ENCODE results near the gene RPL37.
"Not testable (repeated sequence)": the region's sequence is repeated elsewhere in the genome, so short reads cannot be mapped to it uniquely, and the experiment has no call there.

Gene RPL37

GRCh38 chr5:40832345-40832744 is 2.7 kb downstream of the RPL37 start:
- Histone ChIP-seq H3K27ac (ENCODE audit: low read length) (no peak overlapping the region), H3K4me1 (ENCODE audit: control insufficient read depth in 1 of 2, insufficient read depth in 2 of 2, low read length in 2 of 2) (peaks cover 8 to 19% of the 10 kb centered on the region in 2 donors), H3K4me3 (ENCODE audit: low read depth in 1 of 2, low read length in 2 of 2) (peak overlapping the region in 1 of 2 donors; percentile 99), H3K27me3 (ENCODE audit: low read depth, low read length) (no peaks in the 10 kb centered on the region), H3K9me3 (ENCODE audit: control insufficient read depth in 1 of 2, low read length in 2 of 2) (no peaks in the 10 kb centered on the region), H3K36me3 (ENCODE audit: control insufficient read depth in 1 of 2, insufficient read depth in 2 of 2, low read length in 2 of 2) (peaks cover 55 to 66% of the 10 kb centered on the region in 2 donors)

DNA sequence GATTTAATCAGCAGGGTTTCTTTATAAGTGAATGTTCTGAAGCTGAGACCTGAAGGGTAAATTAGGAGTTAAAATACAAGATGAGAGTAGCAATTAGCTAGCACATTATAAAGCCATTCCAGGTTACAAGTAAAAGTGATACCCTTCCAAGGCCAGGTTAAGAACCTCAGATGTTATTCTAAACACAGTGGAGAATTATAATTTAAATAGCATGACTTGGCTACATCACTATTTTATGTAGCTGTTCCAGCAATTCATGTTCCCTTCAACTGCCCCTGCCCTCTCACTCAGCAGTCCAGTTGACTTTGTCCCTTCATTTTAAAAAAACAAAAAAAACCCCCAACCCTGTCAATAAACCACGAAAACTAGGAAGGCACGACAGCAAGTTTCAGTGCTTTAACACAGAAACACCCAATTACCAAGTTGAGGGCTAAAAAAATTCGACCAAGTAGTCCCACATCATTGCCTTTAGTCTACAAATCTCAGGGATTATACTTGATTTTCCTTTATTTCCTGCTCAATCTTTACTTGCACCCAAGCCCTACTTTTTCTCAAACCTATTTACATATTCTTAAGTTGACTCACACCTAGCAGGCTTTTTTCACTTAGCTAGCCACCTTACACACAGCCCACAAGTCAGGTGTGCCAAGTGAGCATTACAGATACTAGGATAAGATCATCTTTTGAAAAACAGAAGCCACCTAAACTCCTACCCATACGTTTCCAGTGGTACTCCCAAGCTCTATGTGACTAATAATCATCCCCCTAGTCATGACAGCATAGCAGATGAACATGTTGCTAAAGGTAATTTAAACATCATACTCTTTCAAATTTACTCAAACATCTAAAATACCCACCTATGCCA is 3.4 kb downstream of the RPL37 start:
- Histone ChIP-seq H3K27me3 (ENCODE audit: low read depth, low read length) (no peaks in the 10 kb centered on the region), H3K36me3 (ENCODE audit: control insufficient read depth in 1 of 2, insufficient read depth in 2 of 2, low read length in 2 of 2) (peaks cover 58 to 74% of the 10 kb centered on the region in 2 donors), H3K9me3 (ENCODE audit: control insufficient read depth in 1 of 2, low read length in 2 of 2) (no peaks in the 10 kb centered on the region), H3K4me3 (ENCODE audit: low read depth in 1 of 2, low read length in 2 of 2) (no peak overlapping the region), H3K27ac (ENCODE audit: low read length) (no peak overlapping the region), H3K4me1 (ENCODE audit: control insufficient read depth in 1 of 2, insufficient read depth in 2 of 2, low read length in 2 of 2) (peaks cover 8 to 19% of the 10 kb centered on the region in 2 donors)

DNA sequence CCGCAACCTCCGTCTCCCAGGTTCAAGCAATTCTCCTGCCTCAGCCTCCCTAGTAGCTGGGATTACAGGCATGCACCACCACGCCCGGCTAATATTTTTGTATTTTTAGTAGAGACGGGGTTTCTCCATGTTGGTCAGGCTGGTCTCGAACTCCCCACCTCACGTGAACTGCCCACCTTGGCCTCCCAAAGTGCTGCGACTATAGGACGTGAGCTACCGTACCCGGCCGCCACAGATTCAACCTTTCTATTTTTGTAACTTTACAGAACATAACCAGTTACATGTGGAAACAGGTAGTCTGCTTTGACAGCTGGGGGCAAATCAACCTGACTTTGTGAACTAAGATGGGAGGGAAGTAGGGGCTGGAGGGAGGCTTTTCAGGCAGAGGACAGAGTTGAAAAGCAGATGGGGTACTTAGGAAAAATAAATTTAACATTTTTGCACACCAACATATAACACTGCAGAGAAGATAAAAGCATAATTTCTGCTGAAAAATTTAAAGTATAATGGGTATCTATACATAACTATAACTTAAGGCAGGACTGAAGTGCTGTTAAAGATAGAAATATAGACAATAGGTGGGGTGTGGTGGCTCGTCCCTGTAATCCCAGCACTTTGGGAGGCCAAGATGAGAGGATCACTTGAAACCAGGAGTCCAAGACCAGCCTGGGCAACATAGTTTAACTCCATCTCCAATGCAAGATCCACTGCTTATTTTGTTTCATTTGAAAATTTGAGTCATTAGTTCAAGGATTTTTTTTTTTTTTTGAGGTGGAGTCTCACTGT is 5.1 kb downstream of the RPL37 start:
- no peak overlapping the region for H3K27ac ChIP-seq (ENCODE audit: low read length)
- peaks cover 8 to 19% of the 10 kb centered on the region in 2 donors for H3K4me1 ChIP-seq (ENCODE audit: control insufficient read depth in 1 of 2, insufficient read depth in 2 of 2, low read length in 2 of 2)
- H3K9me3 ChIP-seq (ENCODE audit: control insufficient read depth in 1 of 2, low read length in 2 of 2): no peaks in the 10 kb centered on the region
- H3K27me3 ChIP-seq (ENCODE audit: low read depth, low read length): no peaks in the 10 kb centered on the region
- peaks cover 62 to 76% of the 10 kb centered on the region in 2 donors for H3K36me3 ChIP-seq (ENCODE audit: control insufficient read depth in 1 of 2, insufficient read depth in 2 of 2, low read length in 2 of 2)
- H3K4me3 ChIP-seq (ENCODE audit: low read depth in 1 of 2, low read length in 2 of 2): no peak overlapping the region

GRCh38 chr5:40828690-40829661 is 6.0 kb downstream of the RPL37 start:
- Histone ChIP-seq H3K9me3 (ENCODE audit: control insufficient read depth in 1 of 2, low read length in 2 of 2) (no peaks in the 10 kb centered on the region), H3K36me3 (ENCODE audit: control insufficient read depth in 1 of 2, insufficient read depth in 2 of 2, low read length in 2 of 2) (peaks cover 62 to 75% of the 10 kb centered on the region in 2 donors), H3K27me3 (ENCODE audit: low read depth, low read length) (no peaks in the 10 kb centered on the region), H3K4me1 (ENCODE audit: control insufficient read depth in 1 of 2, insufficient read depth in 2 of 2, low read length in 2 of 2) (peaks cover 8 to 13% of the 10 kb centered on the region in 2 donors), H3K27ac (ENCODE audit: low read length) (no peak overlapping the region), H3K4me3 (ENCODE audit: low read depth in 1 of 2, low read length in 2 of 2) (no peak overlapping the region)

DNA sequence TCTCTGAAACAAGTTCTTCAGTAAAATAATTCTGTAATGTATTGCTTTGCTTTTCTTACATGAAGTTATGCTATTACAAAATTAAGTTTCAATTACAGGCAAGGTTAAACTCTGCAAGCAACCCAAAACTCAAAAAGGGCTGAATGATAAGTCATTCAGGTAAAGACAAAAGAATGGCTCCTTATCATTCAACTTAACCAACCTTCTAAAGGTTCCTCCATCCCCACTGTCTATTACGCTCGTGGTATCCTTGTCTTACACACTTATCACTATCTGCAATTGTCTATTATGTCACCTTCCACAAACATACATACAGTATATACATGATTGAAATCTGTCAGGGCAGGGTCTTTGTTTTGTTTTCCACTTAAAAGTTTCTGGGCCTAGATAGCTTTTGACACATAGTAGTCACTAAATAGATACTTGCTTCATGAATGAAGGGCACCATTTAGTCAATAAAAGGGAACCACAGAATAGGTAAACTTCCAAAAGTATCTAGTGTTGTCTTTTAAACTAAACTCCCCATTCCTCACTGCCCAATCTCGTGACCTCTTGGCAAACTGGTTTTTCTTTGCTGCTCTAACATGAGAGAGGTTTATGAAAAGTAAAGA is 6.9 kb downstream of the RPL37 start:
- H3K36me3 ChIP-seq (ENCODE audit: control insufficient read depth in 1 of 2, insufficient read depth in 2 of 2, low read length in 2 of 2): peaks cover 56 to 66% of the 10 kb centered on the region in 2 donors
- H3K4me3 ChIP-seq (ENCODE audit: low read depth in 1 of 2, low read length in 2 of 2): no peak overlapping the region
- no peaks in the 10 kb centered on the region for H3K9me3 ChIP-seq (ENCODE audit: control insufficient read depth in 1 of 2, low read length in 2 of 2)

DNA sequence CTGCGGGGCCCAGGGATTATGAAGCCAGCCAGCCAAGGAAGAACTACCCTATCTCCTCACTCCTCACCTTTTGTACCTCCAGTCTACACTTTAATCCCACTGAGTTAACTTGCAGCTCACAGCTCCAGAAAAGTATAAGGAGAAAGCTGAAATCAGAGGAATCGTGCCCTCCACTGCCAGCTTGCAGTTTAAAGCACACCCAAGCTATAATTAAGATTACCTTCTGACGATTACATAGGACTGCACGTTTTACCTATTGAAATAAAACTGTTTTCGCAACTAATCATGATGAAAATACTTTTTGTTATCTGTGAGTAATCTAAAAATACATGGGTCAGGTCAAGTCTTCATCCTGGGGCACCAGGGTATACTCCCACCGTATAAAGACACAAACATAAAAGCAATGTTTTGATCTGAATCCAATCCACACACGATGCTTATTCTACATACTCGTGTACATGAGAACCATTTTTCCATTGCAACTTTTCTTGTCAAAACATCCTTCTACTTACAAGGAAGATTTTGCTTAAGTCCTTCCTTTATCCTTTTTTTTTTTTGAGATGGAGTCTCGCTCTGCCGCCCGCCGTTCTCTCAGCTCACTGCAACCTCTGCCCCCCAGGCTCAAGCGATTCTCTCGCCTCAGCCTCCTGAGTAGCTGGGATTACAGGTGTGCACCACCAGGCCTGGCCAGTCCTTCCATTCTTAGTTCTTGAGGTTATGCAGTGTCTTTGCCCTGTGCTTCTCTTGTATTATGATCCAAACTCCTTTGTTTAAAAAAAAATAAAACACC is 7.6 kb downstream of the RPL37 start:
- no peak overlapping the region for H3K4me3 ChIP-seq (ENCODE audit: low read depth in 1 of 2, low read length in 2 of 2)
- no peak overlapping the region for H3K27ac ChIP-seq (ENCODE audit: low read length)
- no peaks in the 10 kb centered on the region for H3K27me3 ChIP-seq (ENCODE audit: low read depth, low read length)
- no peaks in the 10 kb centered on the region for H3K4me1 ChIP-seq (ENCODE audit: control insufficient read depth in 1 of 2, insufficient read depth in 2 of 2, low read length in 2 of 2)
- peaks cover 48 to 59% of the 10 kb centered on the region in 2 donors for H3K36me3 ChIP-seq (ENCODE audit: control insufficient read depth in 1 of 2, insufficient read depth in 2 of 2, low read length in 2 of 2)
- no peaks in the 10 kb centered on the region for H3K9me3 ChIP-seq (ENCODE audit: control insufficient read depth in 1 of 2, low read length in 2 of 2)

More for the DNA sequence above, 6.9 kb downstream of the RPL37 start:
- no peaks in the 10 kb centered on the region for H3K27me3 ChIP-seq (ENCODE audit: low read depth, low read length)
- no peak overlapping the region for H3K27ac ChIP-seq (ENCODE audit: low read length)
- H3K4me1 ChIP-seq (ENCODE audit: control insufficient read depth in 1 of 2, insufficient read depth in 2 of 2, low read length in 2 of 2): peaks cover 4 to 5% of the 10 kb centered on the region in 2 donors

DNA sequence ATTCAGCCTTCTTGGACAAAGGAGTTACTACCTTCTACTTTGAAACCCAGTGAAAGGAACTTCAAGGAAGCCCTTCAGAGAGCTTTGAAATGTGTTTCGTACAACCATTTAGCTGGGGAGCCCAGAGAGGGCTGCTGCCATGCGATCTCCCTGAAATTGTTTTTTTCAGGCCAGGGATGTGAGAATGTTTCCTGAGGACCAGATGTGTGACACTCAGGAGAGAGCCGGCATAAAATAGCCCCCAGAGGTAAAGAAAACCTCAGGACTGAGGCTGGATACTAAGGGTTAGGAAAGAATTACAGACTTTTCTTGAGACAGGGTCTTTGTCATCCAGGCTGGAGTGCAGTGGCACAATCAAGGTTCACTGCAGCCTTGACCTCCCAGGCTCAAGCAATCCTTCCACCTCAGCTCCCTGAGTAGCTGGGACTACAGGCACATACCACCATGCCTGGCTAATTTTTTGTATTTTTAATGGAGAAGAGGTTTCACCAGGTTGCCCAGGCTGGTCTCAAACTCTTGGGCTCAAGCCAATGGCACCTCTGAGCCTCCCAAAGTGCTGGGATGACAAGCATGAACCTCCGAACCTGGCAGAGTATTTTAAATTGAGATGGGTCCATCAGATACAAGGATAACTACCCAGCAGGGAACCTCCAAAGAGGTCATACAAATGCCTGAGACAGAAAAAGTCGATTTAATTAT is 8.4 kb downstream of the RPL37 start:
- Histone ChIP-seq H3K27ac (ENCODE audit: low read length) (no peak overlapping the region), H3K4me1 (ENCODE audit: control insufficient read depth in 1 of 2, insufficient read depth in 2 of 2, low read length in 2 of 2) (no peaks in the 10 kb centered on the region), H3K4me3 (ENCODE audit: low read depth in 1 of 2, low read length in 2 of 2) (no peak overlapping the region), H3K9me3 (ENCODE audit: control insufficient read depth in 1 of 2, low read length in 2 of 2) (no peaks in the 10 kb centered on the region), H3K27me3 (ENCODE audit: low read depth, low read length) (no peaks in the 10 kb centered on the region), H3K36me3 (ENCODE audit: control insufficient read depth in 1 of 2, insufficient read depth in 2 of 2, low read length in 2 of 2) (peaks cover 41 to 52% of the 10 kb centered on the region in 2 donors)

DNA sequence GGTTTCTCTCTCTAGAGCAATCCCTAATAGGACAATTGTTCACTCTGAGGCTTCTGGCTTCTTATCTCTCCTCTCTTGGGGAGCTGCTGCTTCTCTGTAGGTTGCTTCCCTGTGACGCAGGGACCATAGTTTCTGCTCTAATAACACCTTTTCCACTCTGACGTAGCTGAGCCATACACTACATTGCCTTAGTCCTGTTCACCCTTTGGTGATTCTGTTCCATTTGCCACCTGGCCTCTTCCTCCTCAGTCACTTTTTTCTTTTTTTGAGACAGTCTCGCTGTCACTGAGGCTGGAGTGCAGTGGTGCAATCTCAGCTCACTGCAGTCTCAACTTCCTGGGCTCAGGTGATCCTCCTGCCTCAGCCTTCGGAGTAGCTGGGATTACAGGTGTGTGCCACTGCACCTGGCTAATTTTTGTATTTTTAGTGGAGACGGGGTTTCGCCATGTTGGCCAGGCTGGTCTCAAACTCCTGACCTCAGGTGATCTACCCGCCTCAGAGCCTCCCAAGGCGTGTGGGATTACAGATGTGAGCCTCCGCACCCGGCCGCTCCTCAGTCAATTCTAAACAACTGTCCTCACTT is 9.5 kb downstream of the RPL37 start:
- H3K9me3 ChIP-seq (ENCODE audit: control insufficient read depth in 1 of 2, low read length in 2 of 2); H3K27me3 ChIP-seq (ENCODE audit: low read depth, low read length); H3K4me3 ChIP-seq (ENCODE audit: low read depth in 1 of 2, low read length in 2 of 2); H3K4me1 ChIP-seq (ENCODE audit: control insufficient read depth in 1 of 2, insufficient read depth in 2 of 2, low read length in 2 of 2); H3K27ac ChIP-seq (ENCODE audit: low read length): not testable (repeated sequence)
- peaks cover 33 to 41% of the 10 kb centered on the region in 2 donors for H3K36me3 ChIP-seq (ENCODE audit: control insufficient read depth in 1 of 2, insufficient read depth in 2 of 2, low read length in 2 of 2)

DNA sequence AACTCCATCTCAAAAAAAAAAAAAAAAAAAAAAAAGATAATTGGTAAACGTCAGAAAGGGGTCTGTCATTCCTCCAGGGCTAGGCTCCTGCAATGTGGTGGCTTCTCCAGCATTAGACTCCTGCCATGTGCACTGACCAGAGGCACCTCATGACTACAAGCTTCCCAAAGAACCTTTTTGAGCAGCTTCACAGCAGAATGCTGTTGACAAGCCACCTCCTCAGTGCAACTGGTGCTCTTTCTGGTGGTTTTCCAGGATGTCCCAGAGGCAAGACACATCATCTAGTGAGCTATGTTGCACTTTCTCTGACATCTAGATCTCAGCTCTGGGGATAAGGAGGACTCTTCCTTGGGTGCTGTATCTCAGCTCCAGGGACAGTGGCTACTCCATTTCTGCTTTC is 11.6 kb downstream of the RPL37 start:
- Histone ChIP-seq H3K4me3 (ENCODE audit: low read depth in 1 of 2, low read length in 2 of 2) (no peak overlapping the region), H3K27ac (ENCODE audit: low read length) (no peak overlapping the region), H3K36me3 (ENCODE audit: control insufficient read depth in 1 of 2, insufficient read depth in 2 of 2, low read length in 2 of 2) (peaks cover 18 to 21% of the 10 kb centered on the region in 2 donors), H3K9me3 (ENCODE audit: control insufficient read depth in 1 of 2, low read length in 2 of 2) (no peaks in the 10 kb centered on the region), H3K4me1 (ENCODE audit: control insufficient read depth in 1 of 2, insufficient read depth in 2 of 2, low read length in 2 of 2) (no peaks in the 10 kb centered on the region), H3K27me3 (ENCODE audit: low read depth, low read length) (no peaks in the 10 kb centered on the region)
